Stimulated activated CD4-positive, alpha-beta T cell treated with anti-CD3 and anti-CD28 coated beads, Interleukin-15, amount 100 ng/mL, for 24 hours (primary cell): Measurements from ENCODE around the gene PAIP2.
A peak's percentile ranks its signal among the peaks of the same experiment; 100 is the strongest.
"Not testable (repeated sequence)": the region's sequence is repeated elsewhere in the genome, so short reads cannot be mapped to it uniquely, and the experiment has no call there.

Source experiments
- DNase-seq: peaks from one replicate; pipeline ENCODE4 v3.0.0-alpha.2; 2020

The PAIP2 gene

DNA sequence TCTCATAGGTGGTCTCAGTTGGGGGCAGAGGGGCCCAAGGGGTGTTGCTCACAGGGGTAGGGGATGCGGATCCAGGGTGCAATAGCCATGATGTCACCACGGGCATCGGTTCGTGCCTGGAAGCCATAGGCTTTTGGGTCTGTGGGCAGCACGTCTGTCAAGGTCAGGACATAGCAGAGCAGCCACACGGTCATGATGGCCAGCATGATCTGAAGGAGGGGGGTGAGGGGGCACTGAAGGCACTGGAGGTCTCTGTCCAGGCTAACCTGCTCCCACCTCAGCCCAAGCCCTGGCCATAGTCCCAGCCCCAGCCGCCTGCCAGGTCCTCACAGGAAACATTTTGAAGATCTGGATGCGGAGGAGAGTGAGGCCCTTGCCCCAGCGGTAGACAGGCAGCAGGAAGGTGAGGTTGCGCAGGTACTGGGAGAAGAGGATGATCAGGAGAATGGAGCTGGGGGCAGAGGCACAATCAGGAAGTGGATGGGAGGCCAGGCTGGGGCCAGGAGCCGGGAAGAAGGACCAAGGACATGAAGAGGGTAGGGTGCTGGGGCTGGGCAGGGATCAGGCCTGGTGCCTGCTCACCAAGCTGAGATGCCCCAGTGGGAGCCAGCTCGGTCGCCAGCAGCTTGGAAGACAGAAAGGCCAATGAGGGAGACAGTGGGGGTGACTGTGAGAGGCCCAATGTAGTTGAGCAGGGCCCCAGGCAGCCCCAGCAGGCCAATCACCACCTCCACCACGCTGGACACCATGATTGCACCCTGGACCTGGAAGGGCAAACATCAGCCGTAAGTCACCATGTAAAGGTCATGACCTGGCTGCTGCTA is 38.2 kb downstream of the PAIP2 start:
- no peak for DNase-seq

DNA sequence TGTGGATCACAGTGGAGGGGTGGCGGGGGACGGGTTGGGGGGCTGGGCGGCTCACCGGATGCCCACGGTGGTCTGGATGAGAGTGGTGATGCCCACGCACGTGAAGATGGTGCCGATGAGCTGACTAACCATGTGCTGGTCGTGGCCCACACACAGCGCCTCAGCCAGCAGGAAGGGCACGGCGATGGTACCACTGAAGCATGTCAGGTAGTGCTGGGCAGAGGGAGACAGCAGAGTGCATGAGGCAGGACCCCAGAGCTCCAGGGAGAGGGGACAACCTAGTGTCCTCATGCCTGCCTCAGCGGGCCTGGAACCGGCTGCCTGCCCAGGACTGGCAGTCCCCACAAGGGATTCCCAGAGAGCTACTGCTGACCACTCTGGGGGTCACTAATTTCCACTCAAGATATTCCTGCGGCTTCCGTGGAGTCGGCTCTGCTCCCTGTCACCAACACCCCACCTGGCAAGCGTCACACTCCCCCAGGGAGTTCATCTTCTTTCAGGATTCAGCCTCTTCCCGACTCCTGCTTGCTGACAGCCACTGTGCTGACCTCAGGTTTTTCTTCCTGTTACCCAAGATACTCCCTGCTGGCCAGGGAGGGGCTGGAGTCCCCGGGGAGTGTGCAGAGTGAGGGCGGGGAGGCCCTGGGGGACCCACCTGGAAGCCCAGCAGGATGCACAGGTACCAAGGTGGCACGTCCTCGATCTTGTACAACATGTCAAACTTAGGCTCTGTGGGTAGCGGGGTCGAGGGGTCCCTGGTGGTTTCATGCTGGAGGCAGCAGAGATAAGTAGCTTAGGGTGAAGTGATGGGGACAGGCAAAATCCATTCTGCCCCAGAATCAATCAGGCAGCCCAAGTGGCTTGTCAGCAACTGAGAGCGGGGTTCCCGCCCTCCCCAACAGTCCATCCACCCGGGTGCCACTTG is 40.4 kb downstream of the PAIP2 start:
- no peak for DNase-seq

DNA sequence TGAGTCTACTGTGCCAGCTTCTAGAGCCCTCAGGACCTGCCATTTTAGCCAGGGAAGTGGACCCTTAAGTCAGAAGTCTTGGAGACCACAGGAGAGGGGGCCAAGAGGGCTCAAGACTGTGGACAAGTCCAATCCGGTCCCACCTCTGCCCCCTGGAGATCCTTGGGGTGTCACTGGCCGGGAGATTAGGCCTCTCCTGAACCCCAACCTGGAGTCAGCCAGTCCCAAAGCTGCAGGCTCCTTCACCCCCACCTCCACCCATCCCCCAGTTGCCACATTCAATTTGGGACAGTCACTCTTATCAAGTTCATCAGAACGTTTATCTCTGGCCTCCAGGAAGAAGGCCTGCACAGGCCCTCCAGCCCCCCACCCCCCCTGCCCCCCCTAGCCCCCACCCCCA is 41.2 kb downstream of the PAIP2 start:
- DNase-seq, result no peak

DNA sequence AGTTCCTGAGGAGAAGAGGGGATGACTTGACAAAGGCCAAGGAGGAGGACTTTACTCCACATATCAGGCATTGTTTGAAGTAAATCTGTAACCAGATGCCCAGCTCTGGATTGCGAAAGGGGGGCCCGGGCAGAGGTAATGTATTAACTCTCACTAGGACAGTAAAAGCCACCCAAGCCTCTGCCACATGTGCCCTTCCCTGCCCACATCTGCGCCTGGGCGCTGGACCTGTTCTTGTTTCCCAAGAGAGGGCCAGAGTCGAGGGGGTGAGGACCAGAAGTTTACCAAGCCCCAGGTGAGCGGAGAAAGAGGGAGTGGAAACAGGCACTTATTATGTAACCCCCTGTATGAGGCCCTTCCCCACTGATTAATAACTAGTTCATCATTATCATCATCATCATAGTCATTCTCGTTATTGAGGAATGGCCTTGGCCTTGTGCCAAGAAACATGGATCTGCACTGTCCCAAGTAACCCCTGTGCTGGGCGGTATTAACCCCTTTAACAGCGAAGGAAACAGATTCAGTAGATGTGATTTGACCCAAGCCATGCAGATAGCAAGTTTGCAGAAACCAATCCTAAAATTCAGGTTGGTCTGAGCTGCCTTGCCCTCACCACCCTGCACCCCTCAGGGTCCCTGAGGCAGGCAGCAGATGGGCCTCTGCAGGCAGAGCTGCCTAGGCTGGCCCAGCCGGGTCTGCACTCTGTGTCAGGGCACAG is 41.8 kb downstream of the PAIP2 start, which contains the start of gene SLC23A1:
SLC23A1 (minus strand) TSS at position 23 of the 718 bp plus-strand sequence. CDS start 44 bp downstream, outside the sequence.
- no peak for DNase-seq

DNA sequence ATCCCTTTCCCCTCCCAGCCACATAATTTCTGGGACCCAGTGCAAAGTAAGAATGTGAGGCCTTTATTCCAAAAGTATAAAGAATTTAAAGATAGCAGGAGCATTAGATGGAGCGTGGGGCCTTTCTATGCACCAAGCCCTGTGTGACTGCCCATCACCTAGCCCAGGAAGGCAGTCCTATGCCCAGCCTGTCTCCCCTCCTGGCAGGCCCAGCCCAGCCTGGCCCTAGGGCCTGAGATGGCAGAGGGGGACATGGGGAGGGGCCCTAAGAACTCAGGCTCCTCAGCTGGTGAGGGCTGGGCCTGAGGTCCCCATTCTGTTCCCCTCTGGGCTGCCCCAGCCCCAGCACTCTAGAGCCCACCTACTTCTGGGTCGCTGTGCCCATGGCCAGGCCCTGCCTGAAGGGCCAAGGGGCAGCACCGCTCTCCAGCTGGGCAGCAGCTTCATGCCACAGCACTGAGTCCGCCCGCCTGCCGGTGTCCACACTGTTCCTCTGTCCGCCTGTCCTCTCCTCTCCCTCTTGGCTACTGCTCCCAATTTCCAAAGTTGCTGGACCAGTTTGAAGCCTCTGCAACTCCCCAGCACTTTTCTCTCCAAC is 42.4 kb downstream of the PAIP2 start:
- no peak for DNase-seq

DNA sequence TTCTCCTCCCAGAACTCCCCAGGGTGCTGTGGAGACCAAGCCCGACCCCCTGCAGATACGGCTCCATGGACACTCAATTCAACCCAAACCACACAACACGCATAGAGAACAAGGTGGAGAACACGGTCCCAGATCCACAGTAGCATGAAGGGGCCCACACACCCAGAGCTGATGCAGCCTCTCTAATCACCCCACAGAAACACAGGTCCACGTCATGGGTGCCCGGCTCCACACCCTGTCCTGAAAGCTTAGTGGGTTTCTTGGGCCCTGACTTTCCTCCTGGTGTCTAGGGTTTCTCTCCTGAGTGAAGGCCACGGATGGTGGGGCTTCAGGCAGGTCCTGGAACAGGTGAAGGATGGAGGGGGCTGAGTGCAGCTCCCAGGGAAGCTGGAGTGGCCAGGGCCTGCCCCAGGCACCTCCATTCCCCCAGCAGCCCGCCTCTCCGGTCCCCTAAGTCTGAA is 43.0 kb downstream of the PAIP2 start:
- no peak for DNase-seq

DNA sequence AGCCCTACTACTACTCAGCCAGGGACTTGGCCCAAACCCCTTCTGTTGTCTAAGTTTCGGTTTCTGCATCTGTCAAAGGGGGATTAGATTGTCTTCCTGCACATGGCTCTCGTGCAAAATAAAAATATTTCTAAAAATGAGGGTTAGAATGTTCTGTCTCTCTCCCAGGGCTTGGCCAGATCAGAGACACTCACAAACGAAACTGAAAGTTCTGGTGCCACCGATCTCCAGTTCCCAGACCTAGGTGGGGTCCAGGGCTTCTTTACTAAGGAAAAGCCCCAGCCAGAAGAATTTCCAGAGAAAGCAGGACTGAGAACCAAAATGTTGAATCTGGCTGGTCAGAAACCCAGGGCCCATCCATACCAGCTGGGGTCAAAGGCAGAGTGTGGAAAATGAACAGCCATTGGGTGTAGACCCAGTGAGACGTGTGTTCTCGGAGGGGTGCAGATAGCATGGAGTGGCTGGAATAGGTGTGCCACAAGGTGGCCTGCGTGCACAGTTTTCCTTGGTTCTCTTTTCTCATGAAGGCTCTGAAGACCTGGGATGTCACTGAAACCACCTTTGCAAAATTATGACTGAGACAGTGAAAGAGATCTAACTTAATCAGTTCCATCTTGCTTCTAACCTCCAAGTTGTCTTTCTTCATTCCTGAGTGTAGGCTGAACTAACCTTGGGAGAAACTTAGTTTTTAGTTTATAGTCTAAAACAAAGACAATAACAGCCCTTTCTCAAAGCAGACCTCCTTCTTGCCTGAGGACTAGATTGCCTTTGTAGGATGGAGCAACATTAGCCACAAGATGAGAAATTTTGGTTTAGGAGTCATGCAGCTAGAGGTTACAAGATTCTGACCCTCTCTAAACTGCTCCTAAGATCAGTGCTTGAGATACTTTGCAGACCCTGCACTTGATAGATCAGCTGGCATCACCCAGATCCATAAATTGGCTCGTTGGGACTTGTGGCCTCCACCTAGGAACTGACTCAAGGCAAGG is 43.7 kb downstream of the PAIP2 start:
- DNase-seq, result peak; percentile 40

DNA sequence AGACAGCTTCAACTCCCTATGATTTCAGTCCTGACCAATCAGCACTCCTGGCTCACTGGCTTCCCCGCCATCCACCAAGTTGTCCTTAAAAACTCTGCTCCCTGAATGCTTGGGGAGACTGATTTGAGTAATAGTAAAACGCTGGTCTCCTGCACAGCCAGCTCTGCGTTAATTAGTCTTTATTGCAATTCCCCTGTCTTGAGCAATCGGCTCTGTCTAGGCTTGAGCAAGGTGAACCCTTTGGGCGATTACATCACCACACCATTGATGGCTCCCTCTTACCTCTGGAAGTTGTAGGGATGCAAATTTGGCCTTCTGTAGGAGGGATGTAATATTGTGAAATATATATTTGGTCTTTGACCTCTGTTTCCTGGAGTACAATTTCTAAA is 44.4 kb downstream of the PAIP2 start:
- no peak for DNase-seq

DNA sequence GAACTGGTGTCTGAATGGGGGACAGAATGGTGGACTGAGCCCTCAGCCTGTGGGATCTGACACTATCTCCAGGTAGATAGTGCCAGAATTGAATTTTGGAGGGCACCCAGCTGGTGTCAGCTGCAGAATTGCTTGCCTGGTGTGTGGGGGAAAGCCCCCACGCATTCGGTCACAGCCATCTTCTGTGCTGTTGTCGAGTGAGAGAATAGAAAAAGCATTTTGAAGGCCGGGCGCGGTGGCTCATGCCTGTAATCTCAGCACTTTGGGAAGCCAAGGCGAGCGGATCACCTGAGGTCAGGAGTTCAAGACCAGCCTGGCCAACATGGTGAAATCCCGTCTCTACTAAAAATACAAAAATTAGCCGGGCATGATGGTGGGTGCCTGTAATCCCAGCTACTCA is 45.3 kb downstream of the PAIP2 start:
- not testable (repeated sequence) for DNase-seq

DNA sequence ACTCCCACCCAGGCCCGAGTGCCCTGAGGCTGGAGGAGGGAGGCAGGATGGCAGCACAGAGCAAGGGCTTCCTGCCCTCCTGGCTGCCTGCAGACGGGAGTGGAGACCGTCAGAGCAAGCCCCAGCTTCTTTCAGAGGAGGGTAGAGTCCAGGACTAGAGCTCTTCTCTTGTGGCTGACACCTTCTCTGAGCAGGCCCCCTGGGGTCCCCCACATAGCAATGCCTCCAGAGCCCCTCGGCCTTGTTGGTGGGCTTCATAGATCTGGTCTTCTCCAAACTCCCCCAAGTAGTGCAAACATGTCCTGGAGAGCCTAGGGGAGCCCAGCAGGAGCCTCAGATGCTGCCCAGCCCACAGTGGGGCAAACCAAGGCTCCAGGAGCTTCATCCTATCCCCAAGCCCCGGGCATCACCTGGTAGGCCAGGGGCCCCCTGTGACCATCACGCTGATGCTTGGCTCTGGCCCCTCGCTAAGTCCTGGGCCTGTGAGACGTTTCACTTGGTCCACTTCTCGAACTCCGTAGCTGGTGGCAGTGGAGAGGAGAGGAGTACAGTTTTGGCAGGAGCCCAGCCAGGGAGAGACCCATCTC is 46.0 kb downstream of the PAIP2 start:
- no peak for DNase-seq

DNA sequence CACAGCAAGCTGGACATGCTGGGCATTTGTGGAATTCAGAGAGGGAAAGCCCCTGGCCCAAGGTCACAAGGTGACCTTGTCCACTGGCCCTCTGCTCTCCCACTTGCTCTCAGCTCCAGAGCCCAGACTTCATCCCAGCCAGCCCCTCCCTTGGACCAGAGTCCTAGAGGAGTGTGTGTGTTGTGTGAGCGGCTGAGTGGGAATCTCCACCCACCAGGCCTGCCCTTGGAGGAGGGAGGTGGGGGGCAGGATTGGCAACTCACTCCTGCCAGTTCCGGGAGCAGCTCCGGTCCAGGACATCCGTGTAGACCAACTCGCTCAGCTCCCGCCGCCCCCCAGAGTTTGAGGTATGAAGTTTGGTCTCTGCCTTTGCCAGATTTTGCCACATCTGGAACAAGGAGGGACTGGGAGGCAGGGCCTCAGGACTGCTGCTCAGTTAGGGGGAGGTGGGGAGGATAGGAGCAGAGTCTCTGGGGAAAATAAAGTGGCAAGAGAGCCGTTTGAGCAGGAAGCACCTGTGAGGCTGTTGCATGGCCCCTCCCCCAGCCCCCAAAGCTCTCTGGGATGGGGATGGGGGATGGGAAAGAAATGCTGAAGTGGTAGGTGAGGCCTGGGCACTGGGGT is 46.7 kb downstream of the PAIP2 start:
- DNase-seq, result no peak

DNA sequence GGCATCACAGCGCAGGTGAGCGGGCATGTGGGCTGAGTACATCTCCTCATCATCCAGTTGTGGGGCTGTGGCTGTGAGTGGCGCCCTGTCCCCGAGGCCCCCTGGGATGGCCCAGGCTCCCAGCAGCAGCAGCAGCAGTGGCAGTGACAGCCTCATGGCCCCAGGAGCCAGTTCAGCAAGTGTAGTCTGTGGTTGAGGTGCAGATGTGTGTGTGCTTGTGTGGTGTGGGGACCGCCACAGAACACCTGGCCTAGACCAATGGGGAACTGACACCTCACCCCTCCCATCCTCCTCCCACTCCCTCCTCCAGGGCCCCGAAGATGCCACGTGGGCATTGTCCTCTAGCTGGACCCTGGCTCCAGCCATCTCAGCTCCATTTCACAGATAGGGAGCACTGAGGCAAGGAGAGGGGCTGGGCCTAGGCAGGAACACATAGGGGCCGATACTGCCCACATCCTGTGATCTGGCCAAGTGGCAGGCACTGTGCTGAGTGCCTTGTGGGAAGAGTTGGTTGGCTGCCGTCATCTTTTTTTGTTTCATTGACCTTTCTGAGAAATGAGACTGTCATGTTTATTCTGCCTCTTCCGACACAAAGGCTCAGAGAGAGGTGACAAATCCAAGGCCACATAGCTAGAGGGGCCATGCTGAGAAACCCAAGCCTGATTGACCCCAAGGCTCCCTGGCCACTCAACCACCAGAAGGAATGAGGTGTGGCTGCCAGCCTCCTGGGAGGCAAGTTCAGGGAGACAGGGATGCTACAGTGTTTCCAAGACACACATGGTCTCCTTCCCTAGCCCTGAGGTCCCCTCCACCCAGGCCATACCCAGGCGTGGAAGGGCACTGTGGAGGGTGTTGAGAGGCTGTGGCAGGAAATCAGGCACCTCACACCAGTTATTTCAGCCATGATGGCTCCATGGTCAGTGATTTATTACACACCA is 48.3 kb downstream of the PAIP2 start, which contains the start of gene MZB1:
MZB1 (minus strand) TSS at position 213 of the 938 bp plus-strand sequence; CDS start at position 156, 57 bp downstream.
- peak; percentile 68 for DNase-seq

DNA sequence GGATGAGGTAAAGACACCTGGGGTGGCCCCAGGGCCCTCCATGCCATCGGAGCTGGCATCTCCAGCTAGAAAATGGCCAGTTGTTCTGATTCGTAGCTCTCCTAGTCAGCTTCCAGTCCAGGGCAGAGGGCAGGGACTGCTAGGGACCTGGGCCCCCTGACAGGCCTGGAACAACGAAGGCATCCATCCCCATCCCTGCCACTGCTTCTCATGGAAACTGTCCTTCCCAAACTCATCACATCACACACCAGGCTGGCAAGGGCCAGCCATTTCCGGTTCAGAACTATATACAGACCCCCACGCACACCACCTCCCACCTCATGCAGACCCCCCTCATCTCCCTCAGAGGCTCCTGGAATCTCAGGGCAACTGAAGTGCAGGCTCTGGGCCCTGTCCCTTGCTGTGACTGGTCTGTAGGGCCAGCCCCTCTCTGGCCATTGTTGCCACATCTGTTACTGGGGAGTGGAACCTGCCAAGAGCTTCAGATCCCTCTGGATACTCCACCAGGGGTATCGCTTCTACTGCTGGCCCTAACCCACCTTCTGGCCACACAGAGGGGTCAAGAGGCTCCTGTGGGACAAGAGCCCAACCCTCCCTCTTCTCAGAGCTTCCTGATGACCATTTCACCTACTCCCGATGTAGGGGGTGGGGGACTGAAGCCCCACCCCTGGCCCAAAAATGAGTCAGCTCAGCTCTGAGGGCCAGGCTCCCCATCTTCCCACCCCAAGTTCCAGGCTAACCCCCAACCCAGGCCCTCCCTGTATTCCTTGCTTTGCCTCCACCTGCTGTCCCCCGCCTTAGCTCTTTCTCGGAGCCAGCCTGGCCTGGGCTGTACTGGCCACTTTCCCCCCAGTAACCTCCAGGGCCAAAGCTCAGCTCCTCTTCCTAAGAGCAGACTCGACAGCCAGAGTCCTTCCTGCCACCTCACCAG is 49.2 kb downstream of the PAIP2 start:
- no peak for DNase-seq

DNA sequence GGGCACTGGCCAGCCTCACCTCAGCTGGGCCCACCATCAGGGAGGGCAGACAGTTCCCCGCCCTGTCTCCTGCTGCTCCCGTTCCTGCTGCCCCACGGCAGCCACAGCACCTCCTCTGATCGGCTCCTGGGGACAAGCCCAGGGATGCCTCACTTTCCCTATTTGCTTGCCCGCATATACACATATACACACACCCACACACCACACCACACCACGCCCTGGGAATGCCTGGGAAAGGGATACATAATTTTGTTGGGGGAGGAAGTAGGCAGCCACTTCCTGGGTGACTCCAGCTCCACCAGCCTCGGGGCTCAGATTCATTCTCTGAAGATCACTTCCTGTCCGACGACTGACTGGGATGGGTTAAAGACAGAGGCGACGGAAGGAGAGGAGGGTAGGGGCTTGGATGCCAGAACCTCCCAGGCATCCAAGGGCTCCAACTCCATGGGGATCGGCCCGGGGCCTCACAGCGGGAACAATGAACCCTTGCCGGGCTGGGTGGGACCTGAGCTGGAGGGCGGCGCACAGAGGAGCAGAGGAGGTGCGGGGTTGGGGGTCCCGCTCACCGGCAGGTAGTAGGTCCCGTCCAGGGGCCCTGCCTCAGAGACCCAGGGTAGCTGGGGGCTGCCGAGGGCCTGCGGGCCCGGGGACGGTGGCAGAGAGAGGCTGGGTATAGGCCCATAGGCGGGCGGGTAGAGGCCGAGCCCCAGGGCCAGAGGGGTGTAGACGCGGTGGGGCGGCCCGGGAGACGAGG is 50.1 kb downstream of the PAIP2 start:
- DNase-seq, result peak; percentile 35

DNA sequence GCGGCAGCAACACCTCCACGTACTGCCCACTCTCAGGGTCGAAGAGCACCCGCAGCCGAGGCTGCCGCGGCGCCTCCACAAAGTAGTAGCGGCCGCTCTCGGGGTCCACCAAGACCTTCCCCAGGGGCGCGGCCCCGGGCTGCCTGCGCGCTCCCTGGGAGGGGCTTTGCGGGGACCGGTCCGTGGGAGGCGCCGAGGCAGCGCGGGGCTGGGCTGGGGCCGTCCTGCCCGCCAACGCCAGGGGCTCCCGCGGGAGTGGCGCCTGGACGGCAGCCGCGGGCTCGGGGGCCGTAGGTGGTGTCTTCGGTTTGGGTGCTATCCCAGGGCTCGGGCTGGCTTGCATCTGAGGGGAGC is 50.6 kb downstream of the PAIP2 start:
- DNase-seq, result no peak

DNA sequence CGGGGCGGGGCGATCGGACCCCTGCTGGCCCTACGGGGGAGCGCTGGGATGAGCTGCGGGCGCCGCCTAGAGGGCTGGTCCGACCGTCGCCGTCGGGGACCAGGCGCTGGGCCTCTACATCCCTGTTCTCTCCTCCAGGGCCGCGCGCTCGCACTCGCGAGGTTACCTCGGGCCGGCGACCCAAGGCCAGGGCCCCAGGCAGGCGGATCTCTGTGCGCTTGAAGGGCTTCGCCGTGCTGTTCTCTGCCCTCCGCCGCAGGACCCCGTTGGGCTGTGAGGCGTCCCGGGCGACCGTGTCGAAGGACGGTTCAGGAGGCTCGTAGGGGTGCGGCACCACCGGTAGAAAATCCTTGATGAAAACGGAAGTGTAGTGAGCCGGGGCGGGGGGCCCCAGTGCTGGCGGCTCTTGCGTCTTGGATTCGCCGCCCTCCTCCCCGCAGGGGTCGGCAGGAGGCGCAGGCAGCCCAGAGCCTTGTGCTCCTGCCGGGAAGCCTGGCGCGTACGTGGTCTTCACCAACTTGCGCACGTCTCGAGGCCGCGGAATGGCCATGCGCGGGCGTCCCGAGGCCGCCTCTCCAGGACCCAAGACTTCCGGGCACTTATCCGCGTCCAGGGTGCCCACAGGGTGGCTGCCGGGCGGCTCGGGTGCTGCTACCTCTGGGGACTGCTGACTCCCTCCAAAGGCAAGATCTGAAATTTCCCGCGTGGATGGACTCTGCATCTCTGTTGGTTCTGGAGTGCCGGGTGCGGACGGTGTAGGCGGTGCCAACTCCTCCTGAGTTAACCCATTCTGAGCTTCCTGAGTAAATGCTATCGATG is 51.2 kb downstream of the PAIP2 start:
- peak; percentile 90 for DNase-seq
